GM21367 (cell line): ENCODE measurements around the gene SRRM3.
"Not testable (repeated sequence)": the region's sequence is repeated elsewhere in the genome, so short reads cannot be mapped to it uniquely, and the experiment has no call there.

Experiments used
- ATAC-seq: cut with Tn5 transposase; IDR thresholded peaks from one replicate; pipeline ENCODE4 v1.9.1; 2021; ENCODE audit not compliant: unreplicated experiment

SRRM3 gene

DNA sequence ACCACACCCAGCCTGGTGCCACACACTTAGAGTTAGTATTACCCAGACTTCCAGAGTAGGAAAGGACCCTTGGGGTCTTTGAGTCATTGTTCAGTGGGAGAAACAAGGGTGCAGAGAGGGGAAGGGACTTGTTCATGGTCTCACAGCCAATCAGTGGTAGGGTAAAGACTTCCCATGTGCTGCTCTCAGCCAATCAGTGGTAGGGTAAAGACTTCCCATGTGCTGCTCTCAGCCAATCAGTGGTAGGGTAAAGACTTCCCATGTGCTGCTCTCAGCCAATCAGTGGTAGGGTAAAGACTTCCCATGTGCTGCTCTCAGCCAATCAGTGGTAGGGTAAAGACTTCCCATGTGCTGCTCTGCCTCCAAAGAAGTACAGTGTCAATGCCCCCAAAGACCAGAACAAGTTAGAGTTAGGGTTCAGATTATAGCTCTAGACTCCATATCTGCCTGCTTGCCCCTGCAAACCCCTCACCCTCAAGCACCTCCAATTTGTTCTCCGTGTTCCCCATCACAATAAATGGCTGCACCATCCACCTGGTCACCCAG is 25.3 kb downstream of the SRRM3 start:
- not testable (repeated sequence) for ATAC-seq

GRCh38 chr7:76230214-76230613 is 28.5 kb downstream of the SRRM3 start:
- ATAC-seq = no peak

DNA sequence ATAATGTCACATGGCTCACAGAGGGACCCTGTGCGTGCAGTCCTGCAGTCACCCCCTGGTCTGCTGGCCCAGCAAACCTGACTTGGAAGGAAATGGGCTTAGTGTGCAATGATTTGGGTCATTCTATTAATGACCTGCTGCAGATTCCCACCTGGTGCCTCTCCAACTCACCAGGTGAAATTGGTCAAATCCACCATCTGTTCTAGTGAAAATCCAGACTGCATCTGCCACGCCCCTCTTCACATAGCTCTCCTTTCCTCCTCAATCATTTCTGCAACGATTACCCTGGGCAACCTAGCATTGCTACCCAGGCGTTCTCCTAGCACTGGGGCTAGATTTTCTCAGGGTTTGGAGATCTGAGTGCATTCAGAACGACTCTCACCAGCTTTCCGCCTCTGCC is 29.4 kb downstream of the SRRM3 start:
- no peak for ATAC-seq

- ATAC-seq = no peak
Measured at GRCh38 chr7:76231583-76231982, 29.9 kb downstream of the SRRM3 start.

DNA sequence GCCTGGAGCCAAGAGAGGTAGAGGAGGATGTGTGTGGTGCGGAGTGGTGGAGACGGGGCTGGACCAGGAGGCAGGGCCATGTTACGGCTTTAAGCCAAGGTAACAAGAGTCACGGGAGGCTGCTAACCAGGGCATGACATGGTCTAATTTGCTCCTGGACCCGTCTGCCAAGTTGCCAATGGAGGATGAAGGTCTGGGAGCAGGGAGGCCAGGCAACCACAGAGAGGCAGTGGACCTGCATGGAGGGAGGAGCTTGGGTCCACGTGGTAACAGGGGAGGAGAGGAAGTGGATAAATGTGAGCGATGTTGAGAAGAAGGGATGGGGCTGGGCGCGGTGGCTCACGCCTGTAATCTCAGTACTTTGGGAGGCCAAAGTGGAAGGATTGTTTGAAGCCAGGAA is 31.0 kb downstream of the SRRM3 start:
- ATAC-seq = no peak

- no peak for ATAC-seq
Measured at GRCh38 chr7:76233538-76234281, 32.0 kb downstream of the SRRM3 start.

DNA sequence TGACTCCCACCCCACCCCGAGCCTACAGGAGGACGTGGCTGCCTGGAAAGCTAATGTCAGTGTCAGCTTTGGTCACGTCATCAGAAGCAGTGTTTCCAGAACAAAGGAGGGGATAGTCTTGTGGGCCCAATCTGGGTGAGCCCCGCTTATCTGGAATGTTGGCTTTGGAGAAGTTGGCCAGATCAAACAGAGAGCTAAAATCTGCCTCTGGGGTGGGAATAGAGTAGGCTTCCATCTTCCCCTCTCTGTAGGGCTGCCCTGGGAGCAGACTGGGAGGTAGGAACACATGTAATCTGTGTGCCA is 32.5 kb downstream of the SRRM3 start:
- no peak for ATAC-seq

- no peak for ATAC-seq
Measured at GRCh38 chr7:76234931-76235441, 33.3 kb downstream of the SRRM3 start.

GRCh38 chr7:76236224-76236623 is 34.5 kb downstream of the SRRM3 start:
- no peak for ATAC-seq

GRCh38 chr7:76238326-76238725 is 36.6 kb downstream of the SRRM3 start:
- no peak for ATAC-seq

DNA sequence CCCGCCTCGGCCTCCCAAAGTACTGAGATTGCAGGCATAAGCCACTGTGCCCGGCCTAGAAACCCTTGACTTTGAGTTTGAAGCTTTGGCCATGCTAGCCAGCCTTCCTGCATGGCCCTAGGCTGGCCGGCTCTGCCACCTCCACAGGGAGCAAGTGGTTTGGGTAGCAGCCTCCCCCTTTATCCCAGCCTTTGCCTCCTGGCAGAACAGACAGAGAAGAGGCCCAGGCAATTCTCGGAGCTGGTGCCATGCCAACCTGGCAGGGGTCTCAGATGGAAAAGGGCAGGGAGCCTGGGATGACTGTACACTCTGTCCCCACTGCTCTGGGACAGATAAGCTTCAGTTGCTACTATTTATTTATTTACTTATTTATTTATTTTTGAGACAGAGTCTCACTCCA is 39.4 kb downstream of the SRRM3 start:
- no peak for ATAC-seq

DNA sequence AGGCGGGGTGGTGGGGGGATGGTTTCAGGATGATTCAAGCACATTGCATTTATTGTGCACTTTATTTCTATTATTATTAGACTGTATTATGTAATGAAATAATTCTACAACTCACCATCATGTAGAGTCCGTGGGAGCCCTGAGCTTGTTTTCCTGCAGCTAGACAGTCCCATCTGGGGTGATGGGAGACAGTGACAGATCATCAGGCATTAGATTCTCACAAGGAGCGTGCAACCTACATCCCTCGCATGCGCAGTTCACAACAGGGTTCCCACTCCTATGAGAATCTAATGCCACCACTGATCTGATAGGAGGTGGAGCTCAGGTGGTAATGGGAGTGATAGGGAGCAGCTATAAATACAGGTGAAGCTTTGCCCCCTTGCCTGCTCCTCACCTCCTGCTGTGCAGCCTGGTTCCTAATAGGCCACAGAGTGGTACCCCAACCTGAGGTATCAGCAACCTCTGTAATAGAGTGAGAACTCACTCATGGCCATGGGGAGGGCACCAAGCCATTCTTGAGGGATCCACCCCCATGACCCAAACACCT is 40.9 kb downstream of the SRRM3 start:
- not testable (repeated sequence) for ATAC-seq

- ATAC-seq = no peak
Measured at GRCh38 chr7:76244781-76245391, 43.2 kb downstream of the SRRM3 start.

DNA sequence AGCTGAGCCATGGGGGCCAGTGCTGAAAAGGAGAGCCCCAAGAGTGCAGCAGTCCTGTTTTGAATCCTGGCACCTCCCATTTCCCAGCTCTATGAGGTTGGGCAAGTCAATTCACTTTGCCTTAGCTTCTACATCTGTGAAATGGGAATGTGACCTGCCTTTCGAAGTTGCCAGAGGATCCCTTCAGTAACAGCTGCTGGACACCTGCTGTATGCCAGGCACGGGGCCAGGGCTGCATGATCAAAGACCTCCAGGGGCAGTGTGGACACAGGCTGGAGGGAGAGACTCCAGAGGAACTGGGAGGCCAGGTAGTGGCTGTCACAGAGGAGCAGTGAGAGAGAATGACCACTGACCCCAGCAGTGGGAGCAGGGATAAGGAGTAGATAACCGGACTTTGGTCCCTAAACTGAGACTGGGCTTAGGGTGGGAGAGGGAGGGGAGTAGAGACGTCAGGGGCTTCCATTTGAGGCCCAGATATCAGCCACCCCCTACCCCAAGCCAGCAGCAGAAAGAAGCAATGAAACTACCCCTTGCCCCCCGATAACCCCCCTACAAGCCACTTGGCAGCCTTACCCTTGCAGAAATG is 45.2 kb downstream of the SRRM3 start:
- ATAC-seq = no peak

- no peak for ATAC-seq
Measured at GRCh38 chr7:76247938-76248337, 46.2 kb downstream of the SRRM3 start.

DNA sequence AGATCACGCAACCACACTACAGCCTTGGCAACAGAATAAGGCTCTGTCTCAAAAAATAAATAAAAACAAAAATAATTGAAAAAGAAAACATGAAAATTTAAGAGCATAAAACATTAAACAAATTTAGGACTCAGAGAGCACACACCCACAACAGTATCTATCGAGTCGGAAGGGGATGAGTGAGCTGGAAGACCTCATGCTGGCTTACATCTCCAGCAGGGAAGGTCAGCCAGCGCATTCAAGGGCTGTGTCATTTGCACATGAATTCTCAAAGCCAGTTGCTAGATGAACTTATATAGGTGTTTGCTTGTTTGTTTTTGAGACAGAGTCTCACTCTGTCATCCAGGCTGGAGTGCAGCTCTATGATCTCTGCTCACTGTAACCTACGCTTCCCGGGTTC is 50.3 kb downstream of the SRRM3 start:
- ATAC-seq = no peak

DNA sequence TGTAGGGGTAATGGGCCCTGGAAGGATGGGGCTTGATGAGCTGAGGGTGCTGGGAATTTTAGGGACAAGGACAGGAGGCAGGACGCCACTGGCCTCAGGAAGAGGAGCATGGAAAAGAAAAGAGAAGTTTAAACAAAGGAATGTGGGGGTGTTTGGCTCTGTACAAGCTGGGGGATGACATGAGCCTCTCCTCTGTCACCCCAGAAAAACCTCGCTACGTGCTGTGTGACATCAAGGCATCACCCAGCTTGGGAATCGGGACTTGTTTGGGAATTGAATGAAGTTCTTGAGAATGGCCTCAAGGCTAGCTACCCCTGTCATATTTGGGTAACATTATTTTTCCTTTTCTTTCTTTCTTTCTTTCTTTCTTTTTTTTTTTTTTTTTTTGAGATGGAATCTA is 53.1 kb downstream of the SRRM3 start:
- ATAC-seq = no peak

- ATAC-seq = no peak
Measured at GRCh38 chr7:76257973-76258372, 56.3 kb downstream of the SRRM3 start.

DNA sequence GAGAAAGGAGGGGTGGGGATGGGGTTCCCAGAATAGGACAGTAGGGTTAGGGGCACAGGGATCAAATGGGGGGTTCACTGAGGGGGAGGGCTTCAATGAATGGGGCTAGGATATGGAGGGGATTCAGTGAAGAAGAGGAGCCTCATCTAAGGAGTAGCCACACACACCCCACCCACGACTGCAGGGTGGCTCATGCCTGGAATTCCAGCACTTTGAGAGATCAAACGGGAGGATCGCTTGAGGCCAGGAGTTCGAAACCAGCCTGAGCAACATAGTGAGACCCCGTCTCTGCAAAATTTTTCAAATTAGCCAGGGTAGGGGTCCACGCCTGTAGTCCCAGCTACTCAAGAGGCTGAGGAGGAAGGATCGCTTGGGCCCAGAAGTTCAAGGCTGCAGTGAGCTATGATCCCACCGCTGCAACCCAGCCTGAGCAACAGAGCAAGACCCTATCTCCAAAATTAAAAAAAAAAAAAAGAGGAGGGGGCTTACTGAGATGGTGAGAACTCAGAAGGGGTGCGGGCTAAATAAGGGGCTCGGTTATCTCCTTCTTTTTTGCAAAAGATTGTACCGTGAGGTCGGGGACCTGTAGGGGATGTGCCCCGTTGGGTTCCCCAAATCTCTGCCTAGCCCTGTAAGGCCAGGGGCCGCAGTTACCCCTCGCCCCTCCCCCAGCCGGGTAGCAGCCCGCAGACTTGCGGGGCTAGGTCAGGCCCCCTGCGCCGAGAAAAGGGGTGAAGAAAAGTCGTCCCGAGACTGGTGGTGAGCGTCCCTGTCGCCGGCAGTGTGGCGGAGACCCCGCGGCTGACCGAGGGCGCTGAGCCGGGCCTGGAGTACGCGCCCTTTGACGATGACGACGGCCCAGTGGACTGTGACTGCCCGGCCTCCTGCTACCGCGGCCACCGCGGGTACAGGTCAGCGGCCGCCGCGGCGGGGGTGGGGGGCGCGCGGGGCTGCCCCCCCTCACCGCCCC is 57.7 kb downstream of the SRRM3 start:
- no peak for ATAC-seq

GRCh38 chr7:76260171-76260703 is 58.5 kb downstream of the SRRM3 start:
- ATAC-seq = no peak
